K562 (cell line): ENCODE data around the gene HDAC9.

ENCODE experiments used
- CTCF ChIP-seq, 3 experiments: IDR thresholded peaks in 2 of 3; conservative IDR thresholded peaks in 1 of 3; 2 replicates each; pipeline ENCODE4 v1.5.1; 2011 to 2012; ENCODE audit warnings: low read length in 3 of 3, mild to moderate bottlenecking in 3 of 3, control low read depth in 2 of 3, improper control_type of control experiment in 1 of 3, inconsistent platforms in 1 of 3, low read depth in 1 of 3, mixed read lengths in 1 of 3, moderate library complexity in 1 of 3; ENCODE audit not compliant: insufficient read depth in 2 of 3
- EP300 ChIP-seq: IDR thresholded peaks from 2 replicates; pipeline ENCODE4 v1.6.1; 2012; ENCODE audit warnings: low read length, improper control_type of control experiment
- FOXK2 ChIP-seq, 2 experiments: fragments of 450-650 bp; IDR thresholded peaks in 1 of 2; conservative IDR thresholded peaks in 1 of 2; 2 replicates each; pipeline ENCODE4 v1.6.1; 2016; ENCODE audit warnings: low read depth in 2 of 2, mild to moderate bottlenecking in 1 of 2
- HIVEP1 ChIP-seq: fragments of 250-450 bp; sonication (Bioruptor Pico); IDR thresholded peaks from 2 replicates; pipeline ENCODE4 v1.4.0; 2020; ENCODE audit warnings: mild to moderate bottlenecking
- MAFF ChIP-seq: IDR thresholded peaks from 2 replicates; pipeline ENCODE4 v1.6.1; 2012; ENCODE audit warnings: low read length, improper control_type of control experiment
- POLR2A ChIP-seq: fragments of 450-650 bp; conservative IDR thresholded peaks from 2 replicates; pipeline ENCODE4 v1.6.1; 2016
- REST ChIP-seq, 2 experiments: fragments of 450-650 bp; formaldehyde crosslinking in 1 of 2; IDR thresholded peaks; 2 replicates each; pipeline versions ENCODE4 v1.4.0 to v1.6.1; 2014 to 2020; ENCODE audit warnings: mild to moderate bottlenecking in 2 of 2, borderline replicate concordance in 1 of 2, low read depth in 1 of 2
- RFX5 ChIP-seq: IDR thresholded peaks from 2 replicates; pipeline ENCODE4 v1.6.1; 2011; ENCODE audit warnings: low read depth, mild to moderate bottlenecking, improper control_type of control experiment, low read length
- SMC3 ChIP-seq: conservative IDR thresholded peaks from 2 replicates; pipeline ENCODE4 v1.6.1; 2011; ENCODE audit warnings: low read depth, low read length, improper control_type of control experiment; ENCODE audit not compliant: insufficient read depth
- TSC22D4 ChIP-seq: fragments of 450-650 bp; IDR thresholded peaks from 2 replicates; pipeline ENCODE4 v1.6.1; 2016; ENCODE audit warnings: missing genetic modification characterization, missing biosample characterization, control low read depth
- TF ChIP-seq, protein P1 (sequence below): sonication (generic); formaldehyde crosslinking; IDR thresholded peaks from 2 replicates; pipeline ENCODE4 v1.8.1; 2023; ENCODE audit warnings: mild to moderate bottlenecking, missing genetic modification reagents
- TF ChIP-seq, protein P2 (sequence below), 2 experiments: IDR thresholded peaks; 2 replicates each; pipeline ENCODE4 v1.6.1; 2012; ENCODE audit warnings: improper control_type of control experiment in 2 of 2, low read depth in 2 of 2, low read length in 2 of 2, borderline replicate concordance in 1 of 2

- TF ChIP-seq POLR2A (no peak), FOXK2 (conservative IDR thresholded peaks at IDR 0.05 in 1 of 2, IDR thresholded peaks at IDR 0.05 in 1 of 2; ENCODE audit: low read depth in 2 of 2) (no peak), TSC22D4 (tag) (no peak), EP300 (no peak), SMC3 (no peak), RFX5 (no peak), CTCF (IDR thresholded peaks at IDR 0.05 in 2 of 3, conservative IDR thresholded peaks at IDR 0.05 in 1 of 3; ENCODE audit: insufficient read depth in 2 of 3, low read depth in 1 of 3, low read length in 3 of 3) (no peak), REST (IDR thresholded peaks at IDR 0.05; ENCODE audit: borderline replicate concordance) (no peak), REST (CRISPR knock-in tag; IDR thresholded peaks at IDR 0.05; ENCODE audit: low read depth) (no peak), MAFF (no peak), HIVEP1 (CRISPR knock-in tag) (no peak)
- TF ChIP-seq, protein P1, sequence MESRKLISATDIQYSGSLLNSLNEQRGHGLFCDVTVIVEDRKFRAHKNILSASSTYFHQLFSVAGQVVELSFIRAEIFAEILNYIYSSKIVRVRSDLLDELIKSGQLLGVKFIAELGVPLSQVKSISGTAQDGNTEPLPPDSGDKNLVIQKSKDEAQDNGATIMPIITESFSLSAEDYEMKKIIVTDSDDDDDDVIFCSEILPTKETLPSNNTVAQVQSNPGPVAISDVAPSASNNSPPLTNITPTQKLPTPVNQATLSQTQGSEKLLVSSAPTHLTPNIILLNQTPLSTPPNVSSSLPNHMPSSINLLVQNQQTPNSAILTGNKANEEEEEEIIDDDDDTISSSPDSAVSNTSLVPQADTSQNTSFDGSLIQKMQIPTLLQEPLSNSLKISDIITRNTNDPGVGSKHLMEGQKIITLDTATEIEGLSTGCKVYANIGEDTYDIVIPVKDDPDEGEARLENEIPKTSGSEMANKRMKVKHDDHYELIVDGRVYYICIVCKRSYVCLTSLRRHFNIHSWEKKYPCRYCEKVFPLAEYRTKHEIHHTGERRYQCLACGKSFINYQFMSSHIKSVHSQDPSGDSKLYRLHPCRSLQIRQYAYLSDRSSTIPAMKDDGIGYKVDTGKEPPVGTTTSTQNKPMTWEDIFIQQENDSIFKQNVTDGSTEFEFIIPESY (CRISPR knock-in tag) = no peak
- TF ChIP-seq, protein P2, sequence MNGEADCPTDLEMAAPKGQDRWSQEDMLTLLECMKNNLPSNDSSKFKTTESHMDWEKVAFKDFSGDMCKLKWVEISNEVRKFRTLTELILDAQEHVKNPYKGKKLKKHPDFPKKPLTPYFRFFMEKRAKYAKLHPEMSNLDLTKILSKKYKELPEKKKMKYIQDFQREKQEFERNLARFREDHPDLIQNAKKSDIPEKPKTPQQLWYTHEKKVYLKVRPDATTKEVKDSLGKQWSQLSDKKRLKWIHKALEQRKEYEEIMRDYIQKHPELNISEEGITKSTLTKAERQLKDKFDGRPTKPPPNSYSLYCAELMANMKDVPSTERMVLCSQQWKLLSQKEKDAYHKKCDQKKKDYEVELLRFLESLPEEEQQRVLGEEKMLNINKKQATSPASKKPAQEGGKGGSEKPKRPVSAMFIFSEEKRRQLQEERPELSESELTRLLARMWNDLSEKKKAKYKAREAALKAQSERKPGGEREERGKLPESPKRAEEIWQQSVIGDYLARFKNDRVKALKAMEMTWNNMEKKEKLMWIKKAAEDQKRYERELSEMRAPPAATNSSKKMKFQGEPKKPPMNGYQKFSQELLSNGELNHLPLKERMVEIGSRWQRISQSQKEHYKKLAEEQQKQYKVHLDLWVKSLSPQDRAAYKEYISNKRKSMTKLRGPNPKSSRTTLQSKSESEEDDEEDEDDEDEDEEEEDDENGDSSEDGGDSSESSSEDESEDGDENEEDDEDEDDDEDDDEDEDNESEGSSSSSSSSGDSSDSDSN (IDR thresholded peaks at IDR 0.05; ENCODE audit: borderline replicate concordance in 1 of 2, low read depth in 2 of 2, low read length in 2 of 2) = no peak
These were observed 159.2 kb downstream of the HDAC9 start for GRCh38 chr7:18654709-18655108.
